PC-3 (cell line): ENCODE results near the gene RUVBL2. TPM values are rescaled to one million over a fixed set of nuclear protein-coding genes. Genes with fewer than 3 reads are reported as not detected.
A peak's percentile ranks its signal among the peaks of the same experiment; 100 is the strongest.

ENCODE experiments used
- ATAC-seq: fragments of 200-7000 bp; cut with Tn5 transposase; 2 replicates; pipeline ENCODE4 v1.9.1; 2020; ENCODE audit warnings: mild to moderate bottlenecking, moderate library complexity
- BruUV-seq: library from RNA; stranded (reverse); fragments of 400-500 nt; replicated peaks from 2 replicates; lab custom pipeline; 2021; lab: Mats Ljungman, UMichigan
- CTCF ChIA-PET: fragments of 300-600 bp; sonication (Branson Sonifier 250); formaldehyde crosslinking; loops from one replicate; lab custom pipeline; 2022; ENCODE audit warnings: antibody characterized with exemption; lab: Charles Lee
- POLR2A ChIA-PET: fragments of 300-600 bp; sonication (Branson Sonifier 250); formaldehyde crosslinking; loops from one replicate; lab custom pipeline; 2022; ENCODE audit warnings: antibody characterized with exemption; ENCODE audit not compliant: unreplicated experiment; lab: Charles Lee
- DNase-seq: peaks from one replicate; pipeline ENCODE4 v3.0.0-alpha.2; 2015
- H2AFZ ChIP-seq: fragments of 300-600 bp; sonication (generic); 2 replicates; pipeline ENCODE4 v1.6.0; 2016; ENCODE audit warnings: antibody characterized with exemption, low read length
- H3F3A ChIP-seq: fragments of 300-600 bp; sonication (generic); one replicate; pipeline ENCODE4 v1.6.0; 2017; ENCODE audit warnings: antibody characterized with exemption, low read length, control low read depth, mild to moderate bottlenecking; ENCODE audit not compliant: unreplicated experiment
- H3K27ac ChIP-seq: fragments of 300-600 bp; sonication (generic); 2 replicates; pipeline ENCODE4 v1.5.1; 2016; ENCODE audit warnings: mild to moderate bottlenecking, low read length
- H3K27me3 ChIP-seq: fragments of 300-600 bp; sonication (generic); 2 replicates; pipeline ENCODE4 v1.6.1; 2016; ENCODE audit warnings: low read length, mixed read lengths
- H3K36me3 ChIP-seq: fragments of 300-600 bp; sonication (generic); 2 replicates; pipeline ENCODE4 v1.6.1; 2016; ENCODE audit warnings: low read depth, mixed run types, low read length, mixed read lengths
- H3K4me1 ChIP-seq: fragments of 300-600 bp; sonication (generic); 2 replicates; pipeline ENCODE4 v1.5.1; 2016; ENCODE audit warnings: low read length; ENCODE audit not compliant: insufficient read depth
- H3K4me2 ChIP-seq: fragments of 300-600 bp; sonication (generic); 2 replicates; pipeline ENCODE4 v1.6.0; 2016; ENCODE audit warnings: low read length
- H3K4me3 ChIP-seq: fragments of 300-600 bp; sonication (generic); 2 replicates; pipeline ENCODE4 v1.5.1; 2016; ENCODE audit warnings: mild to moderate bottlenecking, low read length, mixed read lengths
- H3K79me2 ChIP-seq: fragments of 300-600 bp; sonication (generic); 2 replicates; pipeline ENCODE4 v1.6.1; 2017; ENCODE audit warnings: low read length, mixed read lengths
- H3K9ac ChIP-seq: fragments of 300-600 bp; sonication (generic); 2 replicates; pipeline ENCODE4 v1.6.0; 2016; ENCODE audit warnings: mild to moderate bottlenecking, low read length
- H3K9me2 ChIP-seq: fragments of 300-600 bp; sonication (generic); replicated peaks from 2 replicates; pipeline ENCODE4 v1.6.1; 2016; ENCODE audit warnings: mixed run types, low read length, mixed read lengths
- H3K9me3 ChIP-seq: fragments of 300-600 bp; sonication (generic); 2 replicates; pipeline ENCODE4 v1.6.1; 2016; ENCODE audit warnings: low read length, mixed read lengths
- H4K20me1 ChIP-seq: fragments of 300-600 bp; sonication (generic); 2 replicates; pipeline ENCODE4 v1.6.1; 2016; ENCODE audit warnings: low read length, mixed read lengths
- EZH2 ChIP-seq: fragments of 300-600 bp; sonication (generic); IDR thresholded peaks from one replicate; pipeline ENCODE4 v1.6.1; 2017; ENCODE audit warnings: antibody characterized with exemption, mild to moderate bottlenecking, low read length; ENCODE audit not compliant: unreplicated experiment
- EZH2phosphoT487 ChIP-seq: fragments of 300-600 bp; sonication (generic); IDR thresholded peaks from 2 replicates; pipeline ENCODE4 v1.6.1; 2018; ENCODE audit warnings: mild to moderate bottlenecking, antibody characterized with exemption, low read length, borderline replicate concordance
- intact Hi-C: fragments of 100-400 bp; cut with micrococcal nuclease; formaldehyde crosslinking; loops from 2 replicates; pipeline ENCODE4 v1.9.0; 2023
- total RNA-seq: library from RNA; depleted of rRNA; stranded (reverse); fragments of >200 nt; gene quantifications from 2 replicates; pipeline ENCODE4 v1.2.3, GENCODE V29; 2014
- TF ChIP-seq, protein P1 (sequence below): fragments of 300-600 bp; sonication (generic); conservative IDR thresholded peaks from 2 replicates; pipeline ENCODE4 v1.5.1; 2017; ENCODE audit warnings: antibody characterized with exemption, low read depth, mild to moderate bottlenecking, low read length

The RUVBL2 gene
- total RNA-seq, 1 experiment from 2014 or later, result 291 TPM

DNA sequence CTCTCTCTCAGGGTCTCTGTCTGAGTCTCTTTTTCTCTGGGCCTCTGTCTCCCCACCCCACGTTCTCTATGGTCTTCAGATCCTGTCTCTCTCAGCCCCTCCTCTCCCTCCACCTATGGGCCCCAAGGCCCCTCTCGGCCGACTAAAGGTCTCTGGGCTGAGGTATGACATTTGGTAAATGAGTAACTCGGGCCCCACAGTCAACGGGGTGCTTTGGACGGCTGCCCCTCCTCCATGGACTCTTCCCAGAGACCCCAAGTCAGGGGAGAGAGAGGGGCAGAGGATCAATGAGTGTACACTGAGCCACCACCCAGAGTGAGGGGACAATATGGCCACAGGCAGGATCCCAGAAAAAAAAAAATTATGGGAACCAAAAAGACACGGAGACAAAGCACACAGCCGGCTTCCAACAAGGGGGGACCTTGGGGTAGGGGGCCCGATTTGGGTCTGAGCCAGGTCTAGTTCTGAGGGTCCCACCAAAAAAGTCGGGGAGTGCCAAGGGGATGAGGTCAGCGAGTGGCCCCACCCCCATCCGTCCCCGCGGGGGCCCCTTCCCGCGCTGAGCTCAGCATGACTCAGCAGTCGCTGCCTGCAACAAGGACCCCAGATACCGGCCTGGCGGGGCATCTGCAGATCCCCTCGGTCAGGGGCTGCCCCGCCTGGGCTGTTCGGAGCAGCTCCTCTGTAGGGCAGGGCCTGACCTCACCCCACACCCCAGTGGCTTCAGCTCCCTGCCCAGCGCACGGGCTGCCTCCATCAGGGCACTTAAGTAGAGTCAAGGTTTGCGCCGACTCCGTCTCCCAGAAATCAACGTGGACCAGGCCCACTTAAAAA lies 30.1 kb upstream of the RUVBL2 start:
- Histone ChIP-seq H3K9me3 (no peaks in the 10 kb centered on the region), H3K4me2 (peak overlapping the region; percentile 40), H3F3A (peaks cover 5% of the 10 kb centered on the region), H3K9ac (peak overlapping the region; percentile 32), H4K20me1 (0 out of 2 replicates have a peak, but pooled peaks cover 5% of the 10 kb centered on the region), H3K27ac (peak overlapping the region; percentile 80), H3K36me3 (peaks cover 7% of the 10 kb centered on the region; the same call in 1 of the 2 replicates), H3K4me1 (peaks cover 31% of the 10 kb centered on the region), H3K27me3 (no peaks in the 10 kb centered on the region), H3K9me2 (no peaks in the 10 kb centered on the region), H2AFZ (peak overlapping the region; percentile 3; the same call in 1 of the 2 replicates), H3K4me3 (no peak overlapping the region; the same call in 1 of the 2 replicates), H3K79me2 (peaks cover 14% of the 10 kb centered on the region)
- intact Hi-C loops, result no loop called here
- no TSS peak for BruUV-seq
- ChIA-PET CTCF (no interaction called here), POLR2A (interaction anchor here (0.7 kb wide), 1 partner anchor 90 kb away, joined by 3 read pairs; no protein-coding TSS in a partner anchor)
- TF ChIP-seq EZH2phosphoT487 (no peak), EZH2 (no peak)
- TF ChIP-seq, protein P1, sequence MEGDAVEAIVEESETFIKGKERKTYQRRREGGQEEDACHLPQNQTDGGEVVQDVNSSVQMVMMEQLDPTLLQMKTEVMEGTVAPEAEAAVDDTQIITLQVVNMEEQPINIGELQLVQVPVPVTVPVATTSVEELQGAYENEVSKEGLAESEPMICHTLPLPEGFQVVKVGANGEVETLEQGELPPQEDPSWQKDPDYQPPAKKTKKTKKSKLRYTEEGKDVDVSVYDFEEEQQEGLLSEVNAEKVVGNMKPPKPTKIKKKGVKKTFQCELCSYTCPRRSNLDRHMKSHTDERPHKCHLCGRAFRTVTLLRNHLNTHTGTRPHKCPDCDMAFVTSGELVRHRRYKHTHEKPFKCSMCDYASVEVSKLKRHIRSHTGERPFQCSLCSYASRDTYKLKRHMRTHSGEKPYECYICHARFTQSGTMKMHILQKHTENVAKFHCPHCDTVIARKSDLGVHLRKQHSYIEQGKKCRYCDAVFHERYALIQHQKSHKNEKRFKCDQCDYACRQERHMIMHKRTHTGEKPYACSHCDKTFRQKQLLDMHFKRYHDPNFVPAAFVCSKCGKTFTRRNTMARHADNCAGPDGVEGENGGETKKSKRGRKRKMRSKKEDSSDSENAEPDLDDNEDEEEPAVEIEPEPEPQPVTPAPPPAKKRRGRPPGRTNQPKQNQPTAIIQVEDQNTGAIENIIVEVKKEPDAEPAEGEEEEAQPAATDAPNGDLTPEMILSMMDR, result no peak
- no peak for ATAC-seq
- peak; percentile 43 for DNase-seq

DNA sequence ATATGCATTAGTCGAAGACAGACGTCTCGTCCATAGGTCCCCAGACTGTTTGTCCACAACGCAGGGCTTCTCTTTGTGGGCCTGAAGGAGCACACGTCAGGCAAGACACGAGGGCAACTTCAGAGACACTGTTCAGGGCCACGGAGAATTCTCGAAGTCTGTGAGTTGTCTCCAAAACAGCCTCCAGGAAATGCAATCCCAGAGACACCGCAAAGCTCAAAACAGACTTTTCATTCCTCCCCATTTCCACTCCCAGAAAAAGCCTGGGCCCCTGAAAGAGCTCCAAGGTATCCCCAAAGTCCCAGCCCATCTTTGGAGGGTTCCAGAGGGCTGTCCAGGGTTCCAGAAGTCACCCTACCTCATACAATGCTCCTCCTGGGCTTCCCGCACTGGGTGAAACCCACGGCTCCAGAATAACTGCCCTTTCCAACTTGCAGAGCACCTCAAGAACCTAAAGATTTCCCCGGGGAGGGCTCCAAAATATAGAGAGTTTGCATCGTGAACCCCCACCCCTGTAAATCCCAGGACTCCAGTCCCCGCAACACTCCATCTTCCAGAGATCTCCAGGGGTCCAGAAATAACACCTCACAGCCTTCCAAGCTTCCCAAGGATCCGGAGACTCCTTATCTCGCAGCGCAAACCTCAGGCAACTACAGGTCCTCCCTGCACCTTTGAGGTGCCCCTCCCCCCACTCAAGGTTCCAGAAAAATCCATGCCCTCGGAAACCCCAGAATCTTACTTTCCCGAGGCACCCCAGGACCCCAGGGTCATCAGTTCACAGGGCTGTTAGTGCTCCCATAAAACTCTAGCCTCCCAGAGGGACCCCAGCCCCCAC lies 29.3 kb upstream of the RUVBL2 start:
- Histone ChIP-seq H3K36me3 (peaks cover 7% of the 10 kb centered on the region; the same call in 1 of the 2 replicates), H3K27ac (peak overlapping the region; percentile 80), H4K20me1 (0 out of 2 replicates have a peak, but pooled peaks cover 5% of the 10 kb centered on the region), H3K9me2 (no peaks in the 10 kb centered on the region), H3K4me2 (peak overlapping the region; percentile 40), H3K4me3 (no peak overlapping the region; the same call in 1 of the 2 replicates), H2AFZ (0 out of 2 replicates have a peak overlapping the region, but pooled peaks have one; percentile 3), H3F3A (peaks cover 5% of the 10 kb centered on the region), H3K9ac (peak overlapping the region; percentile 32), H3K9me3 (no peaks in the 10 kb centered on the region), H3K27me3 (no peaks in the 10 kb centered on the region), H3K79me2 (peaks cover 14% of the 10 kb centered on the region), H3K4me1 (peaks cover 31% of the 10 kb centered on the region)
- no peak for DNase-seq
- ChIA-PET CTCF (no interaction called here), POLR2A (interaction anchor here (0.7 kb wide), 1 partner anchor 91 kb away, joined by 3 read pairs; no protein-coding TSS in a partner anchor)
- ATAC-seq, result no peak
- intact Hi-C loops, result no loop called here
- BruUV-seq, result no TSS peak
- TF ChIP-seq EZH2 (no peak), EZH2phosphoT487 (no peak)
- TF ChIP-seq, protein P1, result no peak
